SU-DHL-6 (cell line): ENCODE results near the gene DIS3L2.
"Not testable (repeated sequence)": the region's sequence is repeated elsewhere in the genome, so short reads cannot be mapped to it uniquely, and the experiment has no call there.

Experiments
- CTCF ChIP-seq: fragments of 200-600 bp; sonication (generic); IDR thresholded peaks from one replicate; pipeline ENCODE4 v1.5.1; 2017; ENCODE audit warnings: antibody characterized with exemption, mild to moderate bottlenecking, low read length, moderate library complexity; ENCODE audit not compliant: insufficient read depth, poor library complexity, severe bottlenecking
- EZH2phosphoT487 ChIP-seq: fragments of 200-600 bp; sonication (generic), shearing (Covaris generic); conservative IDR thresholded peaks from 2 replicates; pipeline ENCODE4 v1.6.1; 2018; ENCODE audit warnings: mild to moderate bottlenecking, antibody characterized with exemption, low read length, moderate library complexity, mixed read lengths

- TF ChIP-seq CTCF, EZH2phosphoT487: not testable (repeated sequence)
Observed at GRCh38 chr2:232378735-232379151, 417.2 kb downstream of the DIS3L2 start, which contains the start of gene ALPP.
